ENCODE measurements around the gene PCNX4. TPM values are rescaled to one million over a fixed set of nuclear protein-coding genes. Genes with fewer than 3 reads are reported as not detected.

PCNX4 gene
- total RNA-seq, 2 experiments from 2014 or later: 24.9 to 27.5 TPM

GRCh38 chr14:60196291-60196690 is 104.6 kb downstream of the PCNX4 start:
- Mint-ChIP-seq H3K4me1 (ENCODE audit: low read depth) (peaks cover 11% of the 10 kb centered on the region), H3K4me3 (no peak overlapping the region), H3K27ac (peak overlapping the region; percentile 23), H3K27me3 (ENCODE audit: low read depth) (peaks cover 11% of the 10 kb centered on the region), H3K36me3 (ENCODE audit: low read depth) (peaks cover 3% of the 10 kb centered on the region), H3K9me3 (peaks cover 10% of the 10 kb centered on the region)
- CTCF ChIA-PET: interaction anchor here (1.4 to 1.8 kb wide), 3 partner anchors 12 to 232 kb away, joined by 5 to 10 read pairs (median 8); no protein-coding TSS in a partner anchor
- no peak for DNase-seq
- intact Hi-C loops (cut with micrococcal nuclease): loop anchor here (1.0 to 10.0 kb wide), 5 partner anchors 9 to 1059 kb away; partner anchors contain the start of genes PPM1A and SIX6

GRCh38 chr14:60197629-60198303 is 106.0 kb downstream of the PCNX4 start:
- Mint-ChIP-seq H3K4me1 (ENCODE audit: low read depth) (peaks cover 11% of the 10 kb centered on the region), H3K27me3 (ENCODE audit: low read depth) (peaks cover 14% of the 10 kb centered on the region), H3K36me3 (ENCODE audit: low read depth) (peaks cover 3% of the 10 kb centered on the region), H3K4me3 (no peak overlapping the region), H3K9me3 (peaks cover 10% of the 10 kb centered on the region), H3K27ac (no peak overlapping the region)
- peak; percentile 9 for DNase-seq
- intact Hi-C loops (cut with micrococcal nuclease): loop anchor here (5.0 to 10.0 kb wide), 3 partner anchors 307 to 1057 kb away; partner anchors contain the start of gene SIX6
- CTCF ChIA-PET: interaction anchor here (1.8 kb wide), 1 partner anchor 13 kb away, joined by 4 read pairs; no protein-coding TSS in a partner anchor

GRCh38 chr14:60199321-60199720 is 107.6 kb downstream of the PCNX4 start:
- DNase-seq: no peak
- intact Hi-C loops (cut with micrococcal nuclease): loop anchor here (5.0 to 10.0 kb wide), 3 partner anchors 305 to 1055 kb away; partner anchors contain the start of gene SIX6
- H3K27me3 Mint-ChIP-seq (ENCODE audit: low read depth): peaks cover 14% of the 10 kb centered on the region
- no peak overlapping the region for H3K4me3 Mint-ChIP-seq
- CTCF ChIA-PET: interaction anchor here (1.0 kb wide), 1 partner anchor 283 kb away, joined by 3 read pairs; no protein-coding TSS in a partner anchor
- peaks cover 11% of the 10 kb centered on the region for H3K4me1 Mint-ChIP-seq (ENCODE audit: low read depth)
- peaks cover 3% of the 10 kb centered on the region for H3K36me3 Mint-ChIP-seq (ENCODE audit: low read depth)
- no peak overlapping the region for H3K27ac Mint-ChIP-seq
- peaks cover 10% of the 10 kb centered on the region for H3K9me3 Mint-ChIP-seq

GRCh38 chr14:60204104-60204842 is 112.5 kb downstream of the PCNX4 start:
- intact Hi-C loops (cut with micrococcal nuclease): no loop called here
- CTCF ChIA-PET: interaction anchor here (0.8 kb wide), 1 partner anchor 9 kb away, joined by 3 read pairs; no protein-coding TSS in a partner anchor
- peaks cover 19% of the 10 kb centered on the region for H3K4me1 Mint-ChIP-seq (ENCODE audit: low read depth)
- no peak overlapping the region for H3K4me3 Mint-ChIP-seq
- H3K9me3 Mint-ChIP-seq: peaks cover 6% of the 10 kb centered on the region
- H3K36me3 Mint-ChIP-seq (ENCODE audit: low read depth): peaks cover 3% of the 10 kb centered on the region
- H3K27me3 Mint-ChIP-seq (ENCODE audit: low read depth): peaks cover 23% of the 10 kb centered on the region
- no peak overlapping the region for H3K27ac Mint-ChIP-seq
- no peak for DNase-seq

GRCh38 chr14:60204843-60205774 is 113.4 kb downstream of the PCNX4 start:
- Mint-ChIP-seq H3K9me3 (no peaks in the 10 kb centered on the region), H3K36me3 (ENCODE audit: low read depth) (no peaks in the 10 kb centered on the region)
- CTCF ChIA-PET: interaction anchor here (1.0 kb wide), 1 partner anchor 48 kb away, joined by 3 read pairs; no protein-coding TSS in a partner anchor

GRCh38 chr14:60206249-60206670 is 114.5 kb downstream of the PCNX4 start:
- Mint-ChIP-seq H3K9me3 (no peaks in the 10 kb centered on the region), H3K4me3 (no peak overlapping the region), H3K36me3 (ENCODE audit: low read depth) (no peaks in the 10 kb centered on the region), H3K27ac (no peak overlapping the region), H3K4me1 (ENCODE audit: low read depth) (peaks cover 19% of the 10 kb centered on the region), H3K27me3 (ENCODE audit: low read depth) (peaks cover 18% of the 10 kb centered on the region)
- CTCF ChIA-PET: interaction anchor here (1.0 to 1.1 kb wide), 2 partner anchors 41 to 47 kb away, joined by 3 read pairs; partner anchors contain the start of gene DHRS7
- DNase-seq: no peak
- intact Hi-C loops (cut with micrococcal nuclease): loop anchor here (1.0 kb wide), 1 partner anchor 42 kb away; no protein-coding TSS in a partner anchor

More at GRCh38 chr14:60204843-60205774, 113.4 kb downstream of the PCNX4 start:
- H3K4me1 Mint-ChIP-seq (ENCODE audit: low read depth): peaks cover 19% of the 10 kb centered on the region
- peaks cover 18% of the 10 kb centered on the region for H3K27me3 Mint-ChIP-seq (ENCODE audit: low read depth)
- intact Hi-C loops (cut with micrococcal nuclease): loop anchor here (1.0 kb wide), 1 partner anchor 9 kb away; no protein-coding TSS in a partner anchor
- DNase-seq: no peak
- H3K4me3 Mint-ChIP-seq: no peak overlapping the region
- no peak overlapping the region for H3K27ac Mint-ChIP-seq

- CTCF ChIA-PET: interaction anchor here (0.6 to 1.1 kb wide), 2 partner anchors 41 to 61 kb away, joined by 3 to 8 read pairs; partner anchors contain the start of gene DHRS7
- H3K4me1 Mint-ChIP-seq (ENCODE audit: low read depth): peaks cover 19% of the 10 kb centered on the region
- no peak overlapping the region for H3K4me3 Mint-ChIP-seq
- no peaks in the 10 kb centered on the region for H3K36me3 Mint-ChIP-seq (ENCODE audit: low read depth)
- no peak for DNase-seq
- H3K27me3 Mint-ChIP-seq (ENCODE audit: low read depth): peaks cover 14% of the 10 kb centered on the region
- intact Hi-C loops (cut with micrococcal nuclease): loop anchor here (1.0 kb wide), 1 partner anchor 41 kb away; no protein-coding TSS in a partner anchor
- H3K27ac Mint-ChIP-seq: no peak overlapping the region
- H3K9me3 Mint-ChIP-seq: no peaks in the 10 kb centered on the region
Observed at GRCh38 chr14:60206837-60207533, 115.3 kb downstream of the PCNX4 start.

- H3K9me3 Mint-ChIP-seq: no peaks in the 10 kb centered on the region
- no peak overlapping the region for H3K4me3 Mint-ChIP-seq
- no peak overlapping the region for H3K27ac Mint-ChIP-seq
- peaks cover 9% of the 10 kb centered on the region for H3K4me1 Mint-ChIP-seq (ENCODE audit: low read depth)
- peaks cover 7% of the 10 kb centered on the region for H3K27me3 Mint-ChIP-seq (ENCODE audit: low read depth)
- DNase-seq: no peak
- intact Hi-C loops (cut with micrococcal nuclease): no loop called here
- CTCF ChIA-PET: interaction anchor here (0.6 to 1.0 kb wide), 2 partner anchors 56 to 537 kb away, joined by 4 to 5 read pairs; no protein-coding TSS in a partner anchor
- H3K36me3 Mint-ChIP-seq (ENCODE audit: low read depth): no peaks in the 10 kb centered on the region
Observed at GRCh38 chr14:60210703-60211102, 119.0 kb downstream of the PCNX4 start.

GRCh38 chr14:60211153-60211552 is 119.4 kb downstream of the PCNX4 start:
- Mint-ChIP-seq H3K27me3 (ENCODE audit: low read depth) (peaks cover 6% of the 10 kb centered on the region), H3K27ac (no peak overlapping the region), H3K36me3 (ENCODE audit: low read depth) (no peaks in the 10 kb centered on the region), H3K9me3 (no peaks in the 10 kb centered on the region), H3K4me1 (ENCODE audit: low read depth) (peaks cover 6% of the 10 kb centered on the region), H3K4me3 (no peak overlapping the region)
- CTCF ChIA-PET: interaction anchor here (1.1 kb wide), 1 partner anchor 23 kb away, joined by 4 read pairs; no protein-coding TSS in a partner anchor
- no peak for DNase-seq
- intact Hi-C loops (cut with micrococcal nuclease): no loop called here

GRCh38 chr14:60212503-60213371 is 121.0 kb downstream of the PCNX4 start:
- Mint-ChIP-seq H3K27me3 (ENCODE audit: low read depth) (no peaks in the 10 kb centered on the region), H3K9me3 (no peaks in the 10 kb centered on the region), H3K27ac (no peak overlapping the region), H3K4me1 (ENCODE audit: low read depth) (no peaks in the 10 kb centered on the region), H3K4me3 (no peak overlapping the region), H3K36me3 (ENCODE audit: low read depth) (no peaks in the 10 kb centered on the region)
- intact Hi-C loops (cut with micrococcal nuclease): no loop called here
- no peak for DNase-seq
- CTCF ChIA-PET: interaction anchor here (0.7 to 1.4 kb wide), 2 partner anchors 16 to 43 kb away, joined by 3 read pairs; no protein-coding TSS in a partner anchor
